HCT116 (cell line): ENCODE data around the gene KRTAP17-1. TPM values are rescaled to one million over a fixed set of nuclear protein-coding genes. Genes with fewer than 3 reads are reported as not detected.

Experiments
- ATAC-seq: fragments of 200-7000 bp; cut with Tn5 transposase; 2 replicates; pipeline ENCODE4 v1.9.1; 2020; ENCODE audit warnings: mild to moderate bottlenecking, moderate library complexity
- BruUV-seq: library from RNA; stranded (reverse); fragments of 400-500 nt; replicated peaks from 2 replicates; lab custom pipeline; 2021; lab: Mats Ljungman, UMichigan
- CTCF ChIA-PET: fragments of 300-600 bp; sonication (Branson Sonifier 250); formaldehyde crosslinking; loops from one replicate; lab custom pipeline; 2021; ENCODE audit warnings: antibody characterized with exemption; lab: Charles Lee
- POLR2A ChIA-PET: fragments of 300-600, 350-600 bp; sonication (Branson Sonifier 250); formaldehyde crosslinking; loops from one replicate; lab custom pipeline; 2021; ENCODE audit warnings: antibody characterized with exemption; lab: Charles Lee
- RAD21 ChIA-PET, 2 experiments: fragments of 300-600 bp; sonication (Branson Sonifier 250); formaldehyde crosslinking; loops; one replicate each; lab custom pipeline; 2023; ENCODE audit warnings: low total read pairs in 2 of 2; ENCODE audit not compliant: uncharacterized antibody in 2 of 2, unreplicated experiment in 2 of 2, low non-redundant PET in 1 of 2; lab: Charles Lee
- DNase-seq: peaks from one replicate; pipeline ENCODE4 v3.0.0-alpha.2; 2010; ENCODE audit warnings: low read depth, low spot score
- H2AFZ ChIP-seq: fragments of 200-600 bp; shearing (Covaris generic), sonication (generic); 2 replicates; pipeline ENCODE4 v1.6.1; 2017; ENCODE audit warnings: low read depth, mixed run types, mixed read lengths, antibody characterized with exemption, low read length; ENCODE audit not compliant: poor library complexity, severe bottlenecking
- H3K27ac ChIP-seq: 2 replicates; pipeline ENCODE4 v1.5.1; 2012; ENCODE audit warnings: low read depth, low read length
- H3K27me3 ChIP-seq: fragments of 200-600 bp; sonication (generic); 2 replicates; pipeline ENCODE4 v1.6.1; 2016; ENCODE audit warnings: mixed run types, low read length, mixed read lengths; ENCODE audit not compliant: insufficient read depth
- H3K36me3 ChIP-seq, 2 experiments: fragments of 200-500 bp in 1 of 2; fragments of 200-600 bp in 1 of 2; sonication (Bioruptor generic) in 1 of 2; sonication (generic) in 1 of 2; 2 replicates each; pipeline versions ENCODE4 v1.5.1 to v1.6.1; 2014 to 2016; ENCODE audit warnings: low read length in 2 of 2, inconsistent platforms in 1 of 2, mixed read lengths in 1 of 2, mixed run types in 1 of 2; ENCODE audit not compliant: insufficient read depth in 2 of 2, control insufficient read depth in 1 of 2
- H3K4me1 ChIP-seq, 2 experiments: fragments of 200-600 bp in 1 of 2; sonication (generic) in 1 of 2; 2 replicates each; pipeline versions ENCODE4 v1.5.1 to v1.6.1; 2012 to 2017; ENCODE audit warnings: low read length in 2 of 2, inconsistent platforms in 1 of 2, mild to moderate bottlenecking in 1 of 2, mixed read lengths in 1 of 2, mixed run types in 1 of 2, moderate library complexity in 1 of 2; ENCODE audit not compliant: insufficient read depth in 2 of 2, control insufficient read depth in 1 of 2
- H3K4me2 ChIP-seq: fragments of 200-600 bp; sonication (generic); 2 replicates; pipeline ENCODE4 v1.6.1; 2017; ENCODE audit warnings: mixed run types, low read length, mixed read lengths
- H3K4me3 ChIP-seq, 2 experiments: fragments of 200-600 bp in 1 of 2; sonication (generic) in 1 of 2; replicated peaks in 1 of 2; 2 replicates each; pipeline ENCODE4 v1.5.1; 2011 to 2016; ENCODE audit warnings: low read length in 2 of 2, control low read depth in 1 of 2, low read depth in 1 of 2, mild to moderate bottlenecking in 1 of 2, mixed read lengths in 1 of 2, mixed run types in 1 of 2
- H3K79me2 ChIP-seq: fragments of 200-600 bp; sonication (generic); 2 replicates; pipeline ENCODE4 v1.6.1; 2017; ENCODE audit warnings: mild to moderate bottlenecking, mixed run types, low read length, moderate library complexity, mixed read lengths; ENCODE audit not compliant: insufficient read depth
- H3K9ac ChIP-seq: fragments of 200-600 bp; sonication (generic); 2 replicates; pipeline ENCODE4 v1.6.1; 2016; ENCODE audit warnings: low read length, mixed read lengths
- H3K9me2 ChIP-seq: fragments of 200-600 bp; sonication (generic), shearing (Covaris generic); 2 replicates; pipeline ENCODE4 v1.6.1; 2017; ENCODE audit warnings: mixed run types, mild to moderate bottlenecking, moderate library complexity; ENCODE audit not compliant: insufficient read depth
- H3K9me3 ChIP-seq, 2 experiments: fragments of 200-500 bp in 1 of 2; fragments of 200-600 bp in 1 of 2; sonication (Bioruptor generic) in 1 of 2; sonication (generic) in 1 of 2; 2 replicates each; pipeline ENCODE4 v1.6.1; 2014 to 2017; ENCODE audit warnings: low read length in 2 of 2, mixed read lengths in 2 of 2, inconsistent platforms in 1 of 2, low read depth in 1 of 2, mild to moderate bottlenecking in 1 of 2, mixed run types in 1 of 2, moderate library complexity in 1 of 2; ENCODE audit not compliant: control insufficient read depth in 1 of 2, insufficient read depth in 1 of 2
- H4K20me1 ChIP-seq: fragments of 200-600 bp; sonication (generic), shearing (Covaris generic); 2 replicates; pipeline ENCODE4 v1.6.1; 2017; ENCODE audit warnings: mixed run types, mild to moderate bottlenecking, moderate library complexity; ENCODE audit not compliant: insufficient read depth
- CBX3 ChIP-seq: IDR thresholded peaks from 2 replicates; pipeline ENCODE4 v1.6.1; 2012; ENCODE audit warnings: low read depth
- CEBPB ChIP-seq: IDR thresholded peaks from 2 replicates; pipeline ENCODE4 v1.6.1; 2012; ENCODE audit warnings: low read depth
- EGR1 ChIP-seq: IDR thresholded peaks from 2 replicates; pipeline ENCODE4 v1.6.1; 2012; ENCODE audit warnings: low read depth
- EZH2 ChIP-seq: fragments of 200-600 bp; sonication (generic); IDR thresholded peaks from 2 replicates; pipeline ENCODE4 v1.6.1; 2017; ENCODE audit warnings: antibody characterized with exemption, mixed run types
- EZH2phosphoT487 ChIP-seq: fragments of 200-600 bp; IDR thresholded peaks from 2 replicates; pipeline ENCODE4 v1.6.1; 2018; ENCODE audit warnings: antibody characterized with exemption, borderline replicate concordance
- FOSL1 ChIP-seq: IDR thresholded peaks from 2 replicates; pipeline ENCODE4 v1.6.1; 2012; ENCODE audit warnings: low read depth
- JUND ChIP-seq: IDR thresholded peaks from 2 replicates; pipeline ENCODE4 v1.6.1; 2012
- POLR2A ChIP-seq: IDR thresholded peaks from 2 replicates; pipeline ENCODE4 v1.7.0; 2011; ENCODE audit warnings: borderline replicate concordance; ENCODE audit not compliant: insufficient read depth, insufficient read length; ENCODE audit errors: extremely low read depth
- RAD21 ChIP-seq: IDR thresholded peaks from 2 replicates; pipeline ENCODE4 v1.6.1; 2012; ENCODE audit warnings: low read depth, mild to moderate bottlenecking
- SIN3A ChIP-seq: IDR thresholded peaks from 2 replicates; pipeline ENCODE4 v1.6.1; 2012; ENCODE audit warnings: low read depth
- SP1 ChIP-seq: IDR thresholded peaks from 2 replicates; pipeline ENCODE4 v1.6.1; 2012; ENCODE audit warnings: low read depth
- TCF7L2 ChIP-seq: IDR thresholded peaks from 2 replicates; pipeline ENCODE4 v1.7.0; 2011; ENCODE audit warnings: borderline replicate concordance, inconsistent platforms; ENCODE audit not compliant: insufficient read depth, insufficient read length; ENCODE audit errors: extremely low read depth
- ZFX ChIP-seq: fragments of 450-650 bp; IDR thresholded peaks from 2 replicates; pipeline ENCODE4 v1.6.1; 2017
- intact Hi-C: fragments of 100-400 bp; cut with micrococcal nuclease; formaldehyde crosslinking; loops from 2 replicates; pipeline ENCODE4 v1.10.0; 2022
- total RNA-seq: library from RNA; stranded (reverse); gene quantifications from one replicate; pipeline ENCODE4 v1.2.1, GENCODE V29; 2021; ENCODE audit not compliant: unreplicated experiment
- TF ChIP-seq, protein P1 (sequence below): IDR thresholded peaks from 2 replicates; pipeline ENCODE4 v1.6.1; 2012
- TF ChIP-seq, protein P2 (sequence below): IDR thresholded peaks from 2 replicates; pipeline ENCODE4 v1.6.1; 2011; ENCODE audit warnings: mild to moderate bottlenecking, low read length, moderate library complexity; ENCODE audit not compliant: insufficient replicate concordance; ENCODE audit errors: extremely low read depth
- TF ChIP-seq, protein P3 (sequence below), 3 experiments: fragments of 200-600 bp in 1 of 3; sonication (generic) in 1 of 3; IDR thresholded peaks in 2 of 3; conservative IDR thresholded peaks in 1 of 3; 2 replicates each; pipeline ENCODE4 v1.5.1; 2012 to 2017; ENCODE audit warnings: low read depth in 2 of 3, low read length in 2 of 3, antibody characterized with exemption in 1 of 3, borderline replicate concordance in 1 of 3, control low read depth in 1 of 3, mild to moderate bottlenecking in 1 of 3, mixed read lengths in 1 of 3, mixed run types in 1 of 3, moderate library complexity in 1 of 3; ENCODE audit not compliant: insufficient read depth in 1 of 3
- TF ChIP-seq, protein P4 (sequence below): IDR thresholded peaks from 2 replicates; pipeline ENCODE4 v1.6.1; 2012; ENCODE audit warnings: low read depth

The KRTAP17-1 gene
- total RNA-seq, 1 experiment from 2014 or later, result not detected

DNA sequence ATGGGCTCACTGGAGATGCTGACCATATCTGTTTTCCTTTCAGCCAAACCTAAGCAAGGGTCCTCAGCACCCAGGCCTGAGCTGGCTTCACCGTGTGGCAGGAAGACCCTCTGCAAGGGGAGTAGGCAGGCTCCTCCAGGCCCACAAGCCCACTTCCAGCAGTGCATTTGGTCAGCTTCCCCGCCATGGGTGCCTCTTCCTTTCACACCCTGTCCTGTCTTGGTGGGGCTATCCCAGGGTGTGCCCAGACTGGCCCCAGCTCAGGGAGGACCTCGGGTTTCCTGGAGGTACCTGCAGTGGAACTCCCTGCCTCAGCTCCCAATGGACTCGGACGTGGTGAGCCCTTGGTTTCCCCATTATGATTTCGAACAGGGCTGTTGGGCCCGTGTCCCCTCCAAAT, 12.7 kb upstream of the KRTAP17-1 start:
- H3K9ac ChIP-seq, result no peak overlapping the region
- POLR2A ChIA-PET, result no interaction called here
- H4K20me1 ChIP-seq, result no peaks in the 10 kb centered on the region
- no peak for ATAC-seq
- intact Hi-C loops, result loop anchor here (10.0 kb wide), 1 partner anchor 703 kb away; no protein-coding TSS in a partner anchor
- H3K36me3 ChIP-seq, result no peaks in the 10 kb centered on the region
- no peaks in the 10 kb centered on the region for H3K27me3 ChIP-seq
- TF ChIP-seq ZFX (no peak), EGR1 (no peak), CBX3 (no peak), SIN3A (no peak), SP1 (no peak), FOSL1 (no peak), CEBPB (no peak), EZH2phosphoT487 (no peak), JUND (no peak), RAD21 (no peak), EZH2 (no peak), TCF7L2 (no peak), POLR2A (no peak)
- TF ChIP-seq, protein P1, sequence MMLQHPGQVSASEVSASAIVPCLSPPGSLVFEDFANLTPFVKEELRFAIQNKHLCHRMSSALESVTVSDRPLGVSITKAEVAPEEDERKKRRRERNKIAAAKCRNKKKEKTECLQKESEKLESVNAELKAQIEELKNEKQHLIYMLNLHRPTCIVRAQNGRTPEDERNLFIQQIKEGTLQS, result no peak
- TF ChIP-seq, protein P2, sequence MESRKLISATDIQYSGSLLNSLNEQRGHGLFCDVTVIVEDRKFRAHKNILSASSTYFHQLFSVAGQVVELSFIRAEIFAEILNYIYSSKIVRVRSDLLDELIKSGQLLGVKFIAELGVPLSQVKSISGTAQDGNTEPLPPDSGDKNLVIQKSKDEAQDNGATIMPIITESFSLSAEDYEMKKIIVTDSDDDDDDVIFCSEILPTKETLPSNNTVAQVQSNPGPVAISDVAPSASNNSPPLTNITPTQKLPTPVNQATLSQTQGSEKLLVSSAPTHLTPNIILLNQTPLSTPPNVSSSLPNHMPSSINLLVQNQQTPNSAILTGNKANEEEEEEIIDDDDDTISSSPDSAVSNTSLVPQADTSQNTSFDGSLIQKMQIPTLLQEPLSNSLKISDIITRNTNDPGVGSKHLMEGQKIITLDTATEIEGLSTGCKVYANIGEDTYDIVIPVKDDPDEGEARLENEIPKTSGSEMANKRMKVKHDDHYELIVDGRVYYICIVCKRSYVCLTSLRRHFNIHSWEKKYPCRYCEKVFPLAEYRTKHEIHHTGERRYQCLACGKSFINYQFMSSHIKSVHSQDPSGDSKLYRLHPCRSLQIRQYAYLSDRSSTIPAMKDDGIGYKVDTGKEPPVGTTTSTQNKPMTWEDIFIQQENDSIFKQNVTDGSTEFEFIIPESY, result no peak
- TF ChIP-seq, protein P3, sequence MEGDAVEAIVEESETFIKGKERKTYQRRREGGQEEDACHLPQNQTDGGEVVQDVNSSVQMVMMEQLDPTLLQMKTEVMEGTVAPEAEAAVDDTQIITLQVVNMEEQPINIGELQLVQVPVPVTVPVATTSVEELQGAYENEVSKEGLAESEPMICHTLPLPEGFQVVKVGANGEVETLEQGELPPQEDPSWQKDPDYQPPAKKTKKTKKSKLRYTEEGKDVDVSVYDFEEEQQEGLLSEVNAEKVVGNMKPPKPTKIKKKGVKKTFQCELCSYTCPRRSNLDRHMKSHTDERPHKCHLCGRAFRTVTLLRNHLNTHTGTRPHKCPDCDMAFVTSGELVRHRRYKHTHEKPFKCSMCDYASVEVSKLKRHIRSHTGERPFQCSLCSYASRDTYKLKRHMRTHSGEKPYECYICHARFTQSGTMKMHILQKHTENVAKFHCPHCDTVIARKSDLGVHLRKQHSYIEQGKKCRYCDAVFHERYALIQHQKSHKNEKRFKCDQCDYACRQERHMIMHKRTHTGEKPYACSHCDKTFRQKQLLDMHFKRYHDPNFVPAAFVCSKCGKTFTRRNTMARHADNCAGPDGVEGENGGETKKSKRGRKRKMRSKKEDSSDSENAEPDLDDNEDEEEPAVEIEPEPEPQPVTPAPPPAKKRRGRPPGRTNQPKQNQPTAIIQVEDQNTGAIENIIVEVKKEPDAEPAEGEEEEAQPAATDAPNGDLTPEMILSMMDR (IDR thresholded peaks at IDR 0.05 in 2 of 3, conservative IDR thresholded peaks at IDR 0.05 in 1 of 3; ENCODE audit: borderline replicate concordance in 1 of 3, insufficient read depth in 1 of 3, low read depth in 2 of 3, low read length in 2 of 3), result no peak
- TF ChIP-seq, protein P4, sequence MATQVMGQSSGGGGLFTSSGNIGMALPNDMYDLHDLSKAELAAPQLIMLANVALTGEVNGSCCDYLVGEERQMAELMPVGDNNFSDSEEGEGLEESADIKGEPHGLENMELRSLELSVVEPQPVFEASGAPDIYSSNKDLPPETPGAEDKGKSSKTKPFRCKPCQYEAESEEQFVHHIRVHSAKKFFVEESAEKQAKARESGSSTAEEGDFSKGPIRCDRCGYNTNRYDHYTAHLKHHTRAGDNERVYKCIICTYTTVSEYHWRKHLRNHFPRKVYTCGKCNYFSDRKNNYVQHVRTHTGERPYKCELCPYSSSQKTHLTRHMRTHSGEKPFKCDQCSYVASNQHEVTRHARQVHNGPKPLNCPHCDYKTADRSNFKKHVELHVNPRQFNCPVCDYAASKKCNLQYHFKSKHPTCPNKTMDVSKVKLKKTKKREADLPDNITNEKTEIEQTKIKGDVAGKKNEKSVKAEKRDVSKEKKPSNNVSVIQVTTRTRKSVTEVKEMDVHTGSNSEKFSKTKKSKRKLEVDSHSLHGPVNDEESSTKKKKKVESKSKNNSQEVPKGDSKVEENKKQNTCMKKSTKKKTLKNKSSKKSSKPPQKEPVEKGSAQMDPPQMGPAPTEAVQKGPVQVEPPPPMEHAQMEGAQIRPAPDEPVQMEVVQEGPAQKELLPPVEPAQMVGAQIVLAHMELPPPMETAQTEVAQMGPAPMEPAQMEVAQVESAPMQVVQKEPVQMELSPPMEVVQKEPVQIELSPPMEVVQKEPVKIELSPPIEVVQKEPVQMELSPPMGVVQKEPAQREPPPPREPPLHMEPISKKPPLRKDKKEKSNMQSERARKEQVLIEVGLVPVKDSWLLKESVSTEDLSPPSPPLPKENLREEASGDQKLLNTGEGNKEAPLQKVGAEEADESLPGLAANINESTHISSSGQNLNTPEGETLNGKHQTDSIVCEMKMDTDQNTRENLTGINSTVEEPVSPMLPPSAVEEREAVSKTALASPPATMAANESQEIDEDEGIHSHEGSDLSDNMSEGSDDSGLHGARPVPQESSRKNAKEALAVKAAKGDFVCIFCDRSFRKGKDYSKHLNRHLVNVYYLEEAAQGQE, result no peak
- H3K79me2 ChIP-seq, result no peaks in the 10 kb centered on the region
- H3K27ac ChIP-seq, result peak overlapping the region; percentile 16; the same call in 1 of the 2 replicates
- no TSS peak for BruUV-seq
- peaks cover 6 to 26% of the 10 kb centered on the region in 2 experiments; a peak in 3 of 4 replicates for H3K4me1 ChIP-seq
- no peak overlapping the region for H2AFZ ChIP-seq
- CTCF ChIA-PET, result interaction anchor here (1.7 to 2.0 kb wide), 3 partner anchors 419 to 525 kb away, joined by 5 to 6 read pairs (median 6); no protein-coding TSS in a partner anchor
- peaks cover 0 to 12% of the 10 kb centered on the region in 2 experiments; a peak in 1 of 4 replicates for H3K9me3 ChIP-seq
- H3K9me2 ChIP-seq, result no peaks in the 10 kb centered on the region
- RAD21 ChIA-PET, result no interaction called here
- no peak overlapping the region for H3K4me3 ChIP-seq
- DNase-seq, result no peak
- no peak overlapping the region for H3K4me2 ChIP-seq
